ENCODE results near the gene GAPDH.
"Not testable (repeated sequence)": the region's sequence is repeated elsewhere in the genome, so short reads cannot be mapped to it uniquely, and the experiment has no call there.

Gene GAPDH

GRCh38 chr12:6569312-6569711, 35.0 kb downstream of the GAPDH start:
- DNase-seq = no peak

GRCh38 chr12:6569786-6570185, 35.5 kb downstream of the GAPDH start:
- no peak for DNase-seq

- DNase-seq = peak; percentile 35
Measured at GRCh38 chr12:6570264-6570887, 36.1 kb downstream of the GAPDH start.

GRCh38 chr12:6573001-6573400, 38.7 kb downstream of the GAPDH start:
- no peak for DNase-seq

- no peak for DNase-seq
Measured at GRCh38 chr12:6574576-6575295, 40.4 kb downstream of the GAPDH start.

GRCh38 chr12:6575648-6576047, 41.3 kb downstream of the GAPDH start:
- DNase-seq = no peak

GRCh38 chr12:6582196-6582595, 47.9 kb downstream of the GAPDH start:
- no peak for DNase-seq

- no peak for DNase-seq
Measured at GRCh38 chr12:6582959-6583358, 48.6 kb downstream of the GAPDH start.

- no peak for DNase-seq
Measured at GRCh38 chr12:6584293-6584692, 50.0 kb downstream of the GAPDH start.

- DNase-seq = not testable (repeated sequence)
Measured at GRCh38 chr12:6586569-6586968, 52.3 kb downstream of the GAPDH start.

Measured in NCI-H2107 (cell line).